Activated CD8-positive, alpha-beta memory T cell treated with anti-CD3 and anti-CD28 coated beads, Interleukin-2, amount 10 ng/mL, durations not matched to agents 7 days and 5 days (primary cell): Measurements from ENCODE around the gene SUMO2. TPM values are rescaled to one million over a fixed set of nuclear protein-coding genes. Genes with fewer than 3 reads are reported as not detected.

Experiments
- ATAC-seq: fragments of 150-1000 bp; cut with Tn5 transposase; one replicate; pipeline ENCODE4 v1.10.0; 2021; ENCODE audit warnings: moderate library complexity
- CTCF ChIA-PET: fragments of 350-600 bp; sonication (Branson Sonifier 250); formaldehyde crosslinking; loops from one replicate; lab custom pipeline; 2021; ENCODE audit warnings: antibody characterized with exemption; lab: Charles Lee
- DNase-seq: peaks from one replicate; pipeline ENCODE4 v3.0.0-alpha.2; 2020
- H3K27ac Mint-ChIP-seq: one replicate; pipeline ENCODE4 v1.8.0; 2021; ENCODE audit warnings: mild to moderate bottlenecking, mixed read lengths
- H3K27me3 Mint-ChIP-seq: one replicate; pipeline ENCODE4 v1.8.0; 2021; ENCODE audit warnings: mixed read lengths
- H3K36me3 Mint-ChIP-seq: one replicate; pipeline ENCODE4 v1.8.0; 2021; ENCODE audit warnings: mild to moderate bottlenecking, mixed read lengths
- H3K4me1 Mint-ChIP-seq: one replicate; pipeline ENCODE4 v1.8.0; 2021; ENCODE audit warnings: mixed read lengths
- H3K4me3 Mint-ChIP-seq: one replicate; pipeline ENCODE4 v1.8.0; 2021; ENCODE audit warnings: mild to moderate bottlenecking, moderate library complexity, mixed read lengths
- H3K9me3 Mint-ChIP-seq: one replicate; pipeline ENCODE4 v1.8.0; 2022; ENCODE audit warnings: low read depth, mixed read lengths
- total RNA-seq, 2 experiments: library from RNA; stranded (reverse); gene quantifications; one replicate each; pipeline ENCODE4 v1.2.3, GENCODE V29; 2021

SUMO2 gene
- total RNA-seq, 2 experiments from 2014 or later = 469 to 639 TPM

DNA sequence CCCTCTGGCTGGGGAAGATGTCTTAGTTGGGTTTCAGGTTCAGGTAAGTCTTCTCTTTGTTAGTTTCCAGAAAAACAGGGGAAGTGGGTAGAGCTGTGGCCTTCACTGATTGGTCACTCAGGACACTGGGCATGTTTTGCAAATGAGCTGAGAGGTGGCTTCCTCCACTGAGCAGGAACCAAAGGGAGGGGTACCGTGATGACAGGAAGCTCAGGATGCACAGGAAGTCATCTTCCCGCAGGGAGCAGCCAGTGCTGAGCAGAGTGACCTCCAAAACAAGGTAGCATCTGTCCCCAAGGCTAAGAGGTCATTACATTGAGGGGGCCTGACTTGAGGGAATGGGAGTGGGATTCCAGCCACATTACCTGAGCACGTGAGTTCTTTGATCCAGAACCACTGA is 56.8 kb downstream of the SUMO2 start:
- peaks cover 40% of the 10 kb centered on the region for H3K4me1 Mint-ChIP-seq
- peaks cover 16% of the 10 kb centered on the region for H3K36me3 Mint-ChIP-seq
- H3K27me3 Mint-ChIP-seq = no peaks in the 10 kb centered on the region
- peak overlapping the region; percentile 80 for H3K27ac Mint-ChIP-seq
- no peaks in the 10 kb centered on the region for H3K9me3 Mint-ChIP-seq
- peak; percentile 59 for DNase-seq
- CTCF ChIA-PET = interaction anchor here (0.7 to 14.6 kb wide), 4 partner anchors 12 to 45 kb away, joined by 3 to 233 read pairs (median 4); partner anchors contain the start of genes ARMC7 and JPT1
- ATAC-seq = peak; percentile 46
- H3K4me3 Mint-ChIP-seq = peak overlapping the region; percentile 2

DNA sequence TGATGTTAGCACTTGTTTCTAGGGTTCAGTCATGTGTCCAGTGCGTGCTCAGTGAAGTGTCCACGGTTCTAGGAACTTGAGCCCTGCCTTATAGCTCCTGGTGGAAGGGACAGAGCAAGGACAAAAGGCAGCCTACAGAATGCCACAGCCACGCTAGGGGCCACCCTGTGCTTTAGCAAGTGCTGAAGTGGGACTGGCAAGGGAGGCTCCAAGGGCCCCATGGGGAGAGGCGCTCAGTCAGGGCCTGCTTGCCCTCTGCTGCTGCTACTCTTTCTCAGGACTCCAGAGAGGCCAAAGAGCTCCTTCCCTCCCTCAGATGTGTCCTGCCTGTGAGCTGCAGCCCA is 58.0 kb downstream of the SUMO2 start:
- peak overlapping the region; percentile 62 for H3K27ac Mint-ChIP-seq
- H3K4me1 Mint-ChIP-seq = peaks cover 34% of the 10 kb centered on the region
- no peak overlapping the region for H3K4me3 Mint-ChIP-seq
- no peak for ATAC-seq
- no peak for DNase-seq
- no peaks in the 10 kb centered on the region for H3K9me3 Mint-ChIP-seq
- no peaks in the 10 kb centered on the region for H3K27me3 Mint-ChIP-seq
- CTCF ChIA-PET = interaction anchor here (1.4 to 14.6 kb wide), 3 partner anchors 11 to 47 kb away, joined by 3 to 233 read pairs (median 6); partner anchors contain the start of gene ARMC7
- peaks cover 16% of the 10 kb centered on the region for H3K36me3 Mint-ChIP-seq

DNA sequence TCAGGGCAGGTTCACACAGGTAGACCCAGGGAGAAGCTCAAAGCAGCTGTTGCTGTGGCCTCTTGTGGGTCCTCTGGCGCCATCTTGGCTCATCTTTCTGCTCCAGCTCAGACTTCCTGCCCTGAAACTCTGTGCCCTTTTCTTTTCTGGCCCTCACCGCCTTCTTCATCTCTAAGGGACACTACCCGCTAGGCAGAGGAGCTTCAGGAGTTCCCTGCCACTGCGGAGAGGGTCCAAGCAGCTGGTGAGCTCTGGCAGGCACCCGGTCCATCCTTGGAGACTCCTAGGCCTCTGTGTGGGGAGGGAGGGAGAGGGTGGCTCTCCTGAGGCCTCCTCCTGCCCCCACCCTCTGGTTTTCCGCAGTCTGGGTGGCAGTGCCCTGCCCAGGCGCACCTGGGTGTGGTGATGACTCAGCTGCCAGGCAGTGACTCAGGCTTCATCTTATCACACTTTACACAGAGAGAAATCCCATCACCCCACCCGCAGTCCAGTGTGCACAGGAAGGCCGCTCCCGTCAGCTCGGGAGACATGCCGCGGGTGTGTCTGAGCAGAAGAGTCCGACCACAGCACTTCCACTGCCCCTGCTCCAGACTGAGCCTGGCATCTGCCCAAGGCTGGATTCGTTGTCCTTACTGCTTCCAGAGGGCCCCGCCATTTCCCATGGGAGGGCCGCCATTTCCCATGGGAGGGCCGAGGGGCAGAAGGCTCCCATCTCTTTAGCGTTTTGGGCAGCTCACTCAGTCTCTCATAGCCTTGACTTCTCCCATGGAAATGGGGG is 58.5 kb downstream of the SUMO2 start:
- CTCF ChIA-PET = interaction anchor here (0.7 to 14.6 kb wide), 7 partner anchors 8 to 164 kb away, joined by 3 to 233 read pairs (median 3); partner anchors contain the start of gene ARMC7

DNA sequence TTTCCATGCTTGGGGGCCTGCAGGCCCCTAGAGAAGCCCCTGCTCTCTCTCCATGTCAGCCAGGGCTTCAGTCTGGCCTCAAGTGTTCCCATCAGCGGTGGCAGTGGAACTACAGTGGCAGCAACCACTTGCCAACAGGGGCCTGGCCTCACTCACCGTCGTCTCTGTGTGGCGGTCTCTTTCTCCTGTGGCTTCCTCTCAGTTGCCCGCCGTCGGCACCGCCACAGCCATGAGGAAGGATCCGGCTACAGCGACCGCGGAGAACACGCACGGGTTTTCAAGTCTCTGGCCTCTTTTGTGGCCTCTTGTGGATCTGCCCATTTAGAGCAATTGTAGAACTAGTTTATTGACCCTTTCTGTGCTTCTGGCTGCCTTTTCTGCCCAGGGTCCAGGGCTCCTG is 64.5 kb downstream of the SUMO2 start:
- DNase-seq = no peak
- ATAC-seq = no peak
- CTCF ChIA-PET = interaction anchor here (1.0 to 11.2 kb wide), 4 partner anchors 9 to 157 kb away, joined by 3 to 257 read pairs (median 122); partner anchors contain the start of genes NT5C and NUP85
- Mint-ChIP-seq H3K9me3 (no peaks in the 10 kb centered on the region), H3K36me3 (peaks cover 17% of the 10 kb centered on the region), H3K4me3 (no peak overlapping the region), H3K27me3 (no peaks in the 10 kb centered on the region), H3K4me1 (peaks cover 17% of the 10 kb centered on the region), H3K27ac (no peak overlapping the region)

More for the DNA sequence above, 58.5 kb downstream of the SUMO2 start:
- Mint-ChIP-seq H3K4me1 (peaks cover 29% of the 10 kb centered on the region), H3K27me3 (no peaks in the 10 kb centered on the region), H3K4me3 (no peak overlapping the region), H3K9me3 (no peaks in the 10 kb centered on the region), H3K36me3 (peaks cover 11% of the 10 kb centered on the region), H3K27ac (peak overlapping the region; percentile 71)
- ATAC-seq = peak; percentile 53
- peak; percentile 56 for DNase-seq

DNA sequence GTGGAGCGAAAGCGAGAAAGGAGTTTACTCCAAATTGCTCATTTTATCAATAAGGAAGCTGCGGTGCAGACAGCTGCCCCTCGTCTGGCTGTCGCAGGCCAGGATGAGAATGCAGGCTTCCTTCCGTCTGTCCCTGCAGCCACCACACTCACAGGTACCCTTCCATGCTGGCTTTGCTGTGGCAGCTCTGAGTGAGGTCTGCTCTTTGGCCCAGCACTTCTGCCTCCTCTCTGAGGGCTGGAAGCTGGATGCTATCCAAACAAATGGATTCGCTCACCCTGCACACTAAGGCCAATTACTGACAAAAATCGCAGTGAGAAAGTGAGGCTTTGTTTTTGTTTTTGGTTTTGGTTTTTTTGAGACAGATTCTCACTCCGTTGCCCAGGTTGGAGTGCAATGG is 66.0 kb downstream of the SUMO2 start:
- H3K36me3 Mint-ChIP-seq = peaks cover 25% of the 10 kb centered on the region
- H3K9me3 Mint-ChIP-seq = no peaks in the 10 kb centered on the region
- ATAC-seq (no peak), DNase-seq (no peak)
- H3K27ac Mint-ChIP-seq = no peak overlapping the region
- H3K4me3 Mint-ChIP-seq = no peak overlapping the region
- no peaks in the 10 kb centered on the region for H3K27me3 Mint-ChIP-seq
- CTCF ChIA-PET = interaction anchor here (1.1 to 11.2 kb wide), 5 partner anchors 8 to 156 kb away, joined by 3 to 257 read pairs (median 217); partner anchors contain the start of genes NT5C and NUP85
- H3K4me1 Mint-ChIP-seq = peaks cover 22% of the 10 kb centered on the region

Other genes with a start within 250 kb of the SUMO2 start
- gene OTOP3, start 247.1 kb downstream of the SUMO2 start, total RNA-seq = not detected
- gene HID1, start 210.2 kb downstream of the SUMO2 start, total RNA-seq = not detected
- under 1 TPM; 0.32 to 0.47 TPM for gene CDR2L, start 195.3 kb downstream of the SUMO2 start, total RNA-seq
- 10 to 100 TPM; 45.9 to 53.1 TPM for gene MRPL58, start 170.3 kb downstream of the SUMO2 start, total RNA-seq
- 100 to 1,000 TPM; 188 to 210 TPM for gene ATP5PD, start 136.0 kb downstream of the SUMO2 start, total RNA-seq
- gene KCTD2, start 135.7 kb downstream of the SUMO2 start, total RNA-seq = 10 to 100 TPM; 16.8 to 19.1 TPM
- gene SLC16A5, start 95.0 kb downstream of the SUMO2 start, total RNA-seq = 1 to 10 TPM; 2.3 to 3.2 TPM
- gene ARMC7, start 73.0 kb downstream of the SUMO2 start, total RNA-seq = 10 to 100 TPM; 13.5 to 14.5 TPM
- gene NT5C, start 51.2 kb downstream of the SUMO2 start, total RNA-seq = 10 to 100 TPM; 65.2 to 73.1 TPM
- gene JPT1, start 28.4 kb downstream of the SUMO2 start, total RNA-seq = 100 to 1,000 TPM; 277 to 301 TPM
- gene NUP85, start 22.7 kb upstream of the SUMO2 start, total RNA-seq = 100 to 1,000 TPM; 164 to 176 TPM
- gene GGA3, start 78.6 kb upstream of the SUMO2 start, total RNA-seq = 10 to 100 TPM; 84.6 to 90.2 TPM
- gene MRPS7, start 78.9 kb upstream of the SUMO2 start, total RNA-seq = 10 to 100 TPM; 49.5 to 56.9 TPM
- gene MIF4GD, start 88.3 kb upstream of the SUMO2 start, total RNA-seq = 10 to 100 TPM; 56.9 to 58.5 TPM
- gene SLC25A19, start 106.5 kb upstream of the SUMO2 start, total RNA-seq = 10 to 100 TPM; 46.3 to 66.4 TPM
- 100 to 1,000 TPM; 138 to 179 TPM for gene GRB2, start 222.7 kb upstream of the SUMO2 start, total RNA-seq